ENCODE measurements around the gene DNASE1.

DNA sequence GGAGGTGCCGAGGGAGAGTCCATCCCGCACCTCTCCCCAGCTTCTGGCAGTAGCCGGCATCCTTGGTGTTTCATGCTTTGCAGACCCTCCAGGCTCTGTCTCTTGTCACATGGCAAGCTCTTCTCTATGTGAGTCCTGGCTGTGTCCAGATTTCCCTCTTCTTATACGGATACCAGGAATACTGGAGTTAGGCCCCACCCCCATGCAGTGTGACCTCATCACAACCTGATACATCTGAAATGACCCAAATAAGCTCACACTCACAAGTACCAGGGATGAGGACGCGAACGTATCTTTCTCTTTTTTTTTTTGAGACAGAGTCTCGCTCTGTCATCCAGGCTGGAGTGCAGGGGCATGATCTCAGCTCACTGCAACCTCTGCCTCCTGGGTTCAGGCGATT lies 39.6 kb downstream of the DNASE1 start:
- TF ChIP-seq POLR2A (IDR thresholded peaks at IDR 0.05; ENCODE audit: low read depth, low read length) (no peak), TAF1 (IDR thresholded peaks at IDR 0.05; ENCODE audit: borderline replicate concordance, low read depth, low read length) (no peak)
